HG02970 (cell line): ENCODE data around the gene SHISA2.
"Not testable (repeated sequence)": the region's sequence is repeated elsewhere in the genome, so short reads cannot be mapped to it uniquely, and the experiment has no call there.

ENCODE experiments used
- ATAC-seq: cut with Tn5 transposase; IDR thresholded peaks from one replicate; pipeline ENCODE4 v1.9.1; 2021; ENCODE audit warnings: mild to moderate bottlenecking, moderate library complexity, moderate number of reproducible peaks; ENCODE audit not compliant: unreplicated experiment, low FRiP score

Gene SHISA2

GRCh38 chr13:26051657-26052311 lies at the start of gene SHISA2:
Gene SHISA2 (minus strand): TSS chr13:26052016. CDS start chr13:26050975, 1,041 bp downstream.
- no peak for ATAC-seq

DNA sequence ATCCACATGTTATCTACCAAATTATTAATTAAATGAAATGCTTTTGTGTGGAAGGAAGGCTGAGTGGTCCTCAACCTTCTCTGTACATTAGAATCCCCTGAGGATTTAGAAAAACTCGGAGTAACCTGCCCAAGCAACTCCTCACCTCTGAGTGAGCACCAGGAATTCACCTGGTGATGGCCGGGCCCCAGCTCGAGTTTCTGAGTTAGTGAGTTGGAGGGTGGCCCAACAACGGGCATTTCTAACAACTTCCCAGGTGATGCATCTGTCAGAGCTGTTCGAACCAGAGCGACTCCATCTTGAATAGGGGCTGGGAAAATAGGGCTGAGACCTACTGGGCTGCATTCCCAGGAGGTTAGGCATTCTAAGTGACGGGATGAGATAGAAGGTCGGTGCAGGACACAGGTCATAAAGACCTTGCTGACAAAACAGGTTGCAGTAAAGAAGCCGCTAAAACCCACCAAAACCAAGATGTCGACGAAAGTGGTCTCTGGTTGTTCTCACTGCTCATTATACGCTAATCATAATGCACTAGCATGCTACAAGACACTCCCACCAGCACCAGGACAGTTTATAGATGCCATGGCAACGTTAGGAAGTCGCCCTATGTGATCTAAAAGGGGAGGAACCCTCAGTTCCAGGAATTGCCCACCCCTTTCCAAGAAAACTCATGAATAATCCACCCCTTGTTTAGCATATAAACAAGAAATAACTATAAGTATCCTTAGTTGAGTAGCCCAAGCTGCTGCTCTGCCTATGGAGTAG lies 44.2 kb upstream of the SHISA2 start:
- no peak for ATAC-seq

DNA sequence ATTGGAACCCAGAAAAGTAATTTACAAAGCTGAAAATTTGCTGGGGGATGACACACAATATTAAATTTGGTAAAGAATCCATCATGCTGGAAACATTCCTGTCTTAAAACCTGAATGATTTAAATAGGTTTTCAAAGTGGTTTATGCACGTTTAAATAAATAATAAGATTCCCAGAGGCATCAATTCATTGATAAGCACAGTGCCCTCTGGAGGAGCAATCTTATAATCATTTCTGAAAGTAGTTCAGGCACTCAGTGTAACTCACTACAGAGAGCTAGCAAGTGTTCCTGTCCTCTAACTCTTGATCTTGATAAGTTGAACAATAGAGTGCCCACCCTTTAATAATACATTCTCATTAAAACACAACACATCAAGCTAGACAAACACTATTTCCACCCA lies 43.5 kb upstream of the SHISA2 start:
- ATAC-seq = no peak

DNA sequence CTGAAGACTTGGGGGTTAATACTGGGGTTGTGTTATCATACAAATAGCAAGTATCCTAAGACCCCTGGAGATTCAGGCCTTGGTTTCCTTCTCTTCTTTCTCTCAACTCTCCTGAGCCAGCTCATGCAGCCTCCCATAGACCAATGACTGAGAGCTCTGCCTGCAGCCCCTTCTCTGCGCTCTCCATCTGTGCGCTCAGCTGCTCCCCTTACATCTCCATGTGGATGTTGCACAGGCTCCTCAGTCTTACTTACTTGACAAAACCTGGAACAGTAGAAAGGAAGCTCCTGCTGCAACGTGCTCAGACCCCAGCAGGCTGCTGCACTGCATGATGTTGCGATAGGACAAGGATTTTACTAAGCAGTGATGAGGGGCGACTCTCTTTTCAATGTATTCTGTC lies 25.0 kb upstream of the SHISA2 start:
- not testable (repeated sequence) for ATAC-seq

GRCh38 chr13:26075498-26075897 lies 23.7 kb upstream of the SHISA2 start:
- no peak for ATAC-seq

- ATAC-seq = no peak
These were observed 22.9 kb upstream of the SHISA2 start for GRCh38 chr13:26074706-26075105.

GRCh38 chr13:26072335-26072734 lies 20.5 kb upstream of the SHISA2 start:
- ATAC-seq = not testable (repeated sequence)

DNA sequence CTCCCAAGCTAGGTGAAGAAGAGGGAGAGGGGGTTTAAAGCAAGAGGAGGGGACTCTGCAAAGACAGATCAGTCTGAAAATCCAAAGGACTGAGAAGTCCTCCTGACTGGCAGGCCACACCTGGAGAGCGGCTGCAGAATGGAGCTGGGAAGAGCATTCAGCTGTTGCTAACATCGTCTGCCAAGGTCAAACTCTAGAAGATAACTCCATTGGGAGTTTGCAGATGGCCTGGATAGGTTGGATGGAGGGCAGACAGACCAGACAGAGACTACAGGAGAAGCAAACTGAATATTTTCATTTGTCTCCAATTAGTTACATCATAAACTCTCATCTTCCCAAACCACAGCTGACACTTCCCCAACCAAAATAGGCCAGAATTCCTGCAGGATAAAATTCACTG lies 19.9 kb upstream of the SHISA2 start:
- ATAC-seq = no peak

DNA sequence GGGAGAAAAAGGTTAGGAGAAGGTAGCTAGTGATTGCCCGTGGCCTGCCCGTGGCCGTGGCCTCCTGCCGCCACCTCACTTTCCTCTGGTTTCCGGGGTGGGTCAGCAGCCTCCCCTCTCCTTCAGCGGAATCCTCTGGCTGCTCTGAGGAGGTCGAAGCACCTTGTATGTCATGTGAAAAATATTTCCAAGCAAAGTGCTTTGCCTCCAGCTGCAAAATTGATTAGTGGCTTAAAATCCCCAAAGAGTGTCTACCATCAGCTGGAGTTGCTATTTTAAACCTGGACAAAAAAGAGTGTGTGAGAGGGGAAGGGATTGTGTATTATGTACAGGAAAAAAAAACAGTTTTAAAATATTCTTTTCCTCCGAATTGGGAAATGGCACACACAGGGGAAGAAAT lies 17.8 kb upstream of the SHISA2 start:
- not testable (repeated sequence) for ATAC-seq

GRCh38 chr13:26068372-26068771 lies 16.6 kb upstream of the SHISA2 start:
- not testable (repeated sequence) for ATAC-seq

DNA sequence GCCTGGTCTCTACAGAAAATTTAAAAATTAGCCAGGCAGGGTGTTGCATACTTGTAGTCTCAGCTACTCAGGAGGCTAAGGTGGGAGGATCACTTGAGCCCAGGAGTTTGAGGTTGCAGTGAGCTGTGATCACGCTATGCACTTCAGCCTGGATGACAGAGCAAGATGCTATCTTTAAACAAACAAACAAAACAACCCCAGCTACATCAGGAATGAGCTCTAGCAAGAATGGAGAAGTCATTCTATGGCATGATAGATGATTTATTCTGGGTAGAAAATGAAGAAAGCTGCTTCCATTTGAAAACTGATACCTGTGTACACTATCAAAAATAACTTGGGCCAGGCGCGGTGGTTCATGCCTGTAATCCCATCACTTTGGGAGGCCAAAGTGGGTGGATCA lies 15.8 kb upstream of the SHISA2 start:
- no peak for ATAC-seq

GRCh38 chr13:26066492-26066891 lies 14.7 kb upstream of the SHISA2 start:
- ATAC-seq = not testable (repeated sequence)

- ATAC-seq = no peak
These were observed 11.1 kb upstream of the SHISA2 start for GRCh38 chr13:26062853-26063444.

- ATAC-seq = no peak
These were observed 10.1 kb upstream of the SHISA2 start for GRCh38 chr13:26061947-26062346.

GRCh38 chr13:26061256-26061655 lies 9.4 kb upstream of the SHISA2 start:
- no peak for ATAC-seq

DNA sequence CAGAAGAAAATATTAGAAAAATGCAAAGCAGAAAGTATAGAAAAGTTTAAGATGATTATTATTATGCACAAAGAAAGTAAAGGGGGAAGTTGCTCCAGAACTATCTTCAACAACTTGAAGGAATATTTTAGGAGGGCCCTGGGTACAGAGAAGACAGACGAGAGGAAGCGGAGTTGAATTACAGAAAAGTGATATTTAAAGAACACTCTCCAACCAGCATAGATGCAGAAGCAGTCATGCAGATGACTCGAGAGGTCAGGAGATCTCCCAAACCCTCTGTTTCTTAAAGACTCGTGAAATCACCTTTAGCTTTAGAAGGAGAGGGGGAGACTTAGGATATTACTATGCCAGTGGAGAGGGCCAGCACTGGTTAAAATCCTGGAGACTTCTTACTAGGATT lies 8.5 kb upstream of the SHISA2 start:
- no peak for ATAC-seq

GRCh38 chr13:26058704-26059103 lies 6.9 kb upstream of the SHISA2 start:
- ATAC-seq = no peak

DNA sequence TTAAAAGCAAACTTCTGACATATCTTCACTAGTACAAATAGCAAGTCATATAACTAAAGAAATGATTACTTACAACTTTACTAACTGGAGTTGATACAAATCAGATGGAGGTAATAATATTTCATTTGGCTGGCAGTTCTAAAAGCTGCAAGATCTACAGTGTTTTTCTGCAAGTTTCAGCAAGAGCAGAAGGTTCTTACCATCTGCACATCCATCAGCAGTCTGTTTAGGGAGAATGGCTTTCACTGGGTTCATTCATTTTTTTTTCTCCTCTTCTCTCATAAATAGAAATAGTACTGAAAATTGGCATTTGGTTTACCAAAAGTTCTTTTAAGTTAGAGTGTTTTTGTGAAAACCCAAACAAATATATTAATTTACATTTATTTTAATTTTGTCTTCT lies 3.1 kb upstream of the SHISA2 start:
- no peak for ATAC-seq

- no peak for ATAC-seq
These were observed 1.7 kb upstream of the SHISA2 start for GRCh38 chr13:26053418-26053980.

DNA sequence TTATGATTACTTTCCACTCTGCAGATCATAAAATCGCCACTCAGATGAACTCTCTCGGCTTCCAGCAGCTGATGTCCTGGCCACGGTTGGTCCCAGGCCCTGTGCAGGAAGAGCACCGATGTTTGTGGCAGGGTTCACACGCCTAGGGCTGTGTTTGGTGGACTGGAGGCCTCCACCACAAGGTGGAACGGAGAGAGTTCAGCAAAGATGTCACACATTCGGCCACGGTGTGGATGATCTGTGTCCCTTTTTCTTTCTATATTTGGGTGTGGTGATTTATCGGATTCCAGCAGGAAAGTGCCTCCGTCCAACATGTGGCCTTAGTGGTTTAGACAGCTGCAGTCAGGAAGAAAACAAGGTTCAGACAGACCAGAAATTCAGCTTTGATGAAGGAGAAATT lies 521 bp upstream of the SHISA2 start:
- no peak for ATAC-seq

DNA sequence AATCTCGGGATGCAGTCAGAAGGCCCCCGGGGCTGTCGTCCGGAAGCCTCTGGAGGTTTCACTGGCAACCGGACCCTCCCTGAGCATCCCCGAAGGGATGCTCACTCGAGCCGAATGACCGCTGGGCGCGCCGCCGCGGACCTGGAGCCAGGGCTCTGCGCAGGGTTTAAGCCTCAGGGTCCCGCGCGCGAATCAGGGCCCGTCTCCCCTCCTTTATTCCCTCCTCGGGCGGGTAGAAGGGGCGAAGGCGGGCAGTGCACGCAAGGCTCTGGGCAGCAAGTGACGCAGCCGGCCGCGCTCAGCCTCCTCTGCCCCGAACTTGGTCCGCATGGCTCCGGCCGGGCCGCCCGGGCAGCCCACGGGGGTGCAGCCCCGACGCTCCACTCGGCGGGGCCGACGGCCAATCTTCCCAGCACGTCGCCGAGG lies 572 bp downstream of the SHISA2 start:
- ATAC-seq = no peak
